DND-41 (cell line): ENCODE measurements around the gene CPNE4.

ENCODE experiments used
- ATAC-seq: fragments of 200-7000 bp; cut with Tn5 transposase; 3 replicates; pipeline ENCODE4 v1.9.1; 2021; ENCODE audit warnings: low read depth; ENCODE audit not compliant: insufficient read depth
- DNase-seq: peaks from one replicate; pipeline ENCODE4 v3.0.0-alpha.2; 2020
- H2AFZ ChIP-seq: 2 replicates; pipeline ENCODE4 v1.6.0; 2012; ENCODE audit warnings: low read depth, low read length
- H3K27ac ChIP-seq: 2 replicates; pipeline ENCODE4 v1.5.1; 2012; ENCODE audit warnings: low read length, inconsistent platforms
- H3K27me3 ChIP-seq: fragments of 200-600 bp; sonication (generic); 2 replicates; pipeline ENCODE4 v1.6.0; 2012; ENCODE audit warnings: low read length, mild to moderate bottlenecking, inconsistent platforms; ENCODE audit not compliant: insufficient read depth, poor library complexity
- H3K36me3 ChIP-seq: 2 replicates; pipeline ENCODE4 v1.5.1; 2012; ENCODE audit warnings: low read length, inconsistent platforms; ENCODE audit not compliant: insufficient read depth
- H3K4me1 ChIP-seq: 2 replicates; pipeline ENCODE4 v1.5.1; 2012; ENCODE audit warnings: mild to moderate bottlenecking, low read length; ENCODE audit not compliant: insufficient read depth
- H3K4me2 ChIP-seq: 2 replicates; pipeline ENCODE4 v1.6.0; 2012; ENCODE audit warnings: mild to moderate bottlenecking, moderate library complexity, low read length, inconsistent platforms; ENCODE audit not compliant: insufficient read depth
- H3K4me3 ChIP-seq, 2 experiments: fragments of 200-600 bp in 1 of 2; shearing (Covaris generic) in 1 of 2; 2 replicates each; pipeline ENCODE4 v1.5.1; 2012 to 2016; ENCODE audit warnings: inconsistent platforms in 2 of 2, low read length in 2 of 2, mild to moderate bottlenecking in 2 of 2, low read depth in 1 of 2, moderate library complexity in 1 of 2
- H3K79me2 ChIP-seq: 2 replicates; pipeline ENCODE4 v1.6.0; 2012; ENCODE audit warnings: low read length, inconsistent platforms; ENCODE audit not compliant: insufficient read depth
- H3K9ac ChIP-seq: 2 replicates; pipeline ENCODE4 v1.6.0; 2012; ENCODE audit warnings: low read depth, mild to moderate bottlenecking, inconsistent platforms, low read length, moderate library complexity
- H3K9me3 ChIP-seq: 2 replicates; pipeline ENCODE4 v1.5.1; 2012; ENCODE audit warnings: low read length, moderate library complexity, mild to moderate bottlenecking, inconsistent platforms; ENCODE audit not compliant: insufficient read depth, severe bottlenecking
- H4K20me1 ChIP-seq: 2 replicates; pipeline ENCODE4 v1.6.0; 2012; ENCODE audit warnings: low read length; ENCODE audit not compliant: insufficient read depth
- EZH2 ChIP-seq: IDR thresholded peaks from 3 replicates; pipeline ENCODE4 v1.6.1; 2012; ENCODE audit warnings: borderline replicate concordance, low read depth, mild to moderate bottlenecking, moderate library complexity, low read length, inconsistent platforms; ENCODE audit not compliant: severe bottlenecking
- TF ChIP-seq, protein P1 (sequence below): IDR thresholded peaks from 2 replicates; pipeline ENCODE4 v1.5.1; 2012; ENCODE audit warnings: borderline replicate concordance, low read length, moderate library complexity, mild to moderate bottlenecking; ENCODE audit not compliant: poor library complexity, severe bottlenecking; ENCODE audit errors: extremely low read depth

The CPNE4 gene

GRCh38 chr3:132001999-132002398, 32.8 kb downstream of the CPNE4 start:
- H4K20me1 ChIP-seq, result no peaks in the 10 kb centered on the region
- no peaks in the 10 kb centered on the region for H3K79me2 ChIP-seq
- no peaks in the 10 kb centered on the region for H3K4me1 ChIP-seq
- H3K27me3 ChIP-seq, result peaks cover 3% of the 10 kb centered on the region
- no peak overlapping the region for H3K4me2 ChIP-seq
- H3K27ac ChIP-seq, result no peak overlapping the region
- DNase-seq, result no peak
- TF ChIP-seq, protein P1, sequence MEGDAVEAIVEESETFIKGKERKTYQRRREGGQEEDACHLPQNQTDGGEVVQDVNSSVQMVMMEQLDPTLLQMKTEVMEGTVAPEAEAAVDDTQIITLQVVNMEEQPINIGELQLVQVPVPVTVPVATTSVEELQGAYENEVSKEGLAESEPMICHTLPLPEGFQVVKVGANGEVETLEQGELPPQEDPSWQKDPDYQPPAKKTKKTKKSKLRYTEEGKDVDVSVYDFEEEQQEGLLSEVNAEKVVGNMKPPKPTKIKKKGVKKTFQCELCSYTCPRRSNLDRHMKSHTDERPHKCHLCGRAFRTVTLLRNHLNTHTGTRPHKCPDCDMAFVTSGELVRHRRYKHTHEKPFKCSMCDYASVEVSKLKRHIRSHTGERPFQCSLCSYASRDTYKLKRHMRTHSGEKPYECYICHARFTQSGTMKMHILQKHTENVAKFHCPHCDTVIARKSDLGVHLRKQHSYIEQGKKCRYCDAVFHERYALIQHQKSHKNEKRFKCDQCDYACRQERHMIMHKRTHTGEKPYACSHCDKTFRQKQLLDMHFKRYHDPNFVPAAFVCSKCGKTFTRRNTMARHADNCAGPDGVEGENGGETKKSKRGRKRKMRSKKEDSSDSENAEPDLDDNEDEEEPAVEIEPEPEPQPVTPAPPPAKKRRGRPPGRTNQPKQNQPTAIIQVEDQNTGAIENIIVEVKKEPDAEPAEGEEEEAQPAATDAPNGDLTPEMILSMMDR, result no peak
- TF ChIP-seq EZH2, result no peak
- no peak overlapping the region for H3K9ac ChIP-seq
- no peak overlapping the region for H2AFZ ChIP-seq
- H3K9me3 ChIP-seq, result no peaks in the 10 kb centered on the region
- no peak overlapping the region for H3K4me3 ChIP-seq
- ATAC-seq, result no peak
- H3K36me3 ChIP-seq, result no peaks in the 10 kb centered on the region

- no peaks in the 10 kb centered on the region for H3K4me1 ChIP-seq
- TF ChIP-seq EZH2, result no peak
- TF ChIP-seq, protein P1, result no peak
- no peaks in the 10 kb centered on the region for H4K20me1 ChIP-seq
- no peak overlapping the region for H3K27ac ChIP-seq
- no peak overlapping the region for H2AFZ ChIP-seq
- DNase-seq (no peak), ATAC-seq (no peak)
- H3K27me3 ChIP-seq, result peaks cover 3% of the 10 kb centered on the region
- H3K4me2 ChIP-seq, result no peak overlapping the region
- no peaks in the 10 kb centered on the region for H3K9me3 ChIP-seq
- no peak overlapping the region for H3K4me3 ChIP-seq
- no peaks in the 10 kb centered on the region for H3K79me2 ChIP-seq
- H3K9ac ChIP-seq, result no peak overlapping the region
- H3K36me3 ChIP-seq, result no peaks in the 10 kb centered on the region
Measured at GRCh38 chr3:132001036-132001435, 33.8 kb downstream of the CPNE4 start.

DNA sequence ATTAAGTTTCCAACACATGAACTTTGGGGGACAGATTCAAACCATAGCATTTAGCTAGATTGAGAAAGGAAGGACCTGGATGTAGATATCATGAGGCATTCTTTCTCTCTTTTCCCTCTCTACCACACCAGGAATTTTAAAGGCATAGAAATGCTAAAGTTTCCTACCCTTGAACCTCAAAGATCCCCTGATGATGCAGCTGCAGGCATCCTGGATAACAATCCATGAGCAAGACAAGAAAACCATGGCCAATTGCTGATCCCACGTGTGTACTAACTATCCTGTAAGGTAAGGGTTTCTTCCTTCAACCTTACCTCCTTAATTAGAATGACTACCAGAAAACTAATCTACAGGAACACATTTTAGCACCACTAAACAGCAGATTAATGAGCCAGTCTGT, 36.8 kb downstream of the CPNE4 start:
- Histone ChIP-seq H3K79me2 (no peaks in the 10 kb centered on the region), H4K20me1 (no peaks in the 10 kb centered on the region), H3K27me3 (peaks cover 3% of the 10 kb centered on the region), H3K4me1 (no peaks in the 10 kb centered on the region), H3K27ac (no peak overlapping the region), H3K9ac (no peak overlapping the region), H3K9me3 (no peaks in the 10 kb centered on the region), H2AFZ (no peak overlapping the region), H3K4me2 (no peak overlapping the region), H3K4me3 (no peak overlapping the region), H3K36me3 (no peaks in the 10 kb centered on the region)
- no peak for TF ChIP-seq EZH2
- TF ChIP-seq, protein P1, result no peak
- ATAC-seq (no peak), DNase-seq (no peak)

DNA sequence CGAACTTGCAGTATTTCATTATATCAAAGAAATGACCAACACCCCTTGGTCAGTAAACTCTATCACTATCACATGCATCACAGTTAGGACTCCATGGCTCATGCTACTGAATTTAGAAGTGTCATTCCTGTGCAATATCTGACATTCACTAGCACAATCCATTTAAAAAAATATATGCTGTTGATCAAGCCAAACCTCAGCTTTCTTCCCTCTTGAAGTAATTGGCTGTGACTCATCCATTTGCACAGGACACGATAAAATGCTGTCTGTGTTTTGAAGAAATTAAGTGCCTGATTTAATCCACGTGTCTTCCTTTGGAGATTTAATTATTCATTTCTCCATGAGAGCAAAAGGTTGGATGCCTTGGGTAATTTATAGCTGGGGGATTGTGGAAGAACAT, 38.9 kb downstream of the CPNE4 start:
- TF ChIP-seq EZH2, result no peak
- TF ChIP-seq, protein P1, result no peak
- Histone ChIP-seq H3K9ac (no peak overlapping the region), H3K36me3 (no peaks in the 10 kb centered on the region), H3K27me3 (no peaks in the 10 kb centered on the region), H4K20me1 (no peaks in the 10 kb centered on the region), H3K4me1 (no peaks in the 10 kb centered on the region), H3K4me2 (no peak overlapping the region), H2AFZ (no peak overlapping the region), H3K4me3 (no peak overlapping the region), H3K79me2 (no peaks in the 10 kb centered on the region), H3K9me3 (peaks cover 8% of the 10 kb centered on the region), H3K27ac (no peak overlapping the region)
- DNase-seq, result no peak
- no peak for ATAC-seq
